GM21367 (cell line): ENCODE measurements around the gene SH2B2.

Experiments
- ATAC-seq: cut with Tn5 transposase; IDR thresholded peaks from one replicate; pipeline ENCODE4 v1.9.1; 2021; ENCODE audit not compliant: unreplicated experiment

Gene SH2B2

DNA sequence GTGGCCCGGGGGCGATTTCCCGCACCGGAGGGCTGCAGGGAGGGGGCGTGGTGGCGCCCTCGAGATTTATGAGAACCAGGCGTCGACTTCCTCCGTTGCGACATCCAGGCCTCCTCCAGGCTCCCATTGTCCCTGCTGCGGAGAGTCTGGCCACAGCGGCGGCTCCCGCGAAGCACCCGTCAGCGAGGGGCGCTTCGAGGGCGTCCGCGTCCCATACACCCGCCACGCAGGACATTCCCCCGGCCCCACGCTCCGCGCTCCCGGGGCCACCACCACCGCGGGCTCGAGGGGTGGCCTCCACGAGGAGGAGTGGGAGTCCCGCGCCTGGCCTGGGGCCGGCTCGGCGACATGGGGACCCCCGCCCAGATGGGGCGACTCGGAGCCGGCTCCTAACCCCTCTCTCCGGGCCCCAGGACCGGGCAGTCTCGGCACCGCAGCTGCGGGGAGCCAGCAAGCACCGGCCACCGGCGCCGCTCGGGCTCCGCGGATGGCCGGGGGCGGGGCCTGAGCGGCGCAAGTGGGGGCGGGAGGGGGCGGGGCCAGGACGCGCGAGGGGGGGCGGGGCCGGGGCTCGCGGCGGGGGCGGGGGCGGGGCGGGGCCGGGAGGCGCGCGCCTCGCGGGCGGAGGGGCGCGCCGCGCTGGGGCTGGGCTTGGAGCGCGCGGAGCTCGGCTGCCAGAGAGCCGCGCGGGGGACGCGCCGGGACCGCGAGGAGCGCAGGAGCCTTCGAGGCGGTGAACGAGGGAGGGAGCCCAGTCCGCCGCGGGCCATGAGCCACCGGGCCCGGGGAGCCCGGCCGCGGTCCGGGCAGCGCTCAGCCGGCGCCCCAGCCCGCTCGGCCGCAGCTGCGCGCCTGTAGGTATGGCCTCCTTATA lies at the start of gene SH2B2:
SH2B2 (plus strand) TSS at position 632 of the 874 bp plus-strand sequence. CDS start 13,683 bp downstream, outside the sequence.
- ATAC-seq: no peak

DNA sequence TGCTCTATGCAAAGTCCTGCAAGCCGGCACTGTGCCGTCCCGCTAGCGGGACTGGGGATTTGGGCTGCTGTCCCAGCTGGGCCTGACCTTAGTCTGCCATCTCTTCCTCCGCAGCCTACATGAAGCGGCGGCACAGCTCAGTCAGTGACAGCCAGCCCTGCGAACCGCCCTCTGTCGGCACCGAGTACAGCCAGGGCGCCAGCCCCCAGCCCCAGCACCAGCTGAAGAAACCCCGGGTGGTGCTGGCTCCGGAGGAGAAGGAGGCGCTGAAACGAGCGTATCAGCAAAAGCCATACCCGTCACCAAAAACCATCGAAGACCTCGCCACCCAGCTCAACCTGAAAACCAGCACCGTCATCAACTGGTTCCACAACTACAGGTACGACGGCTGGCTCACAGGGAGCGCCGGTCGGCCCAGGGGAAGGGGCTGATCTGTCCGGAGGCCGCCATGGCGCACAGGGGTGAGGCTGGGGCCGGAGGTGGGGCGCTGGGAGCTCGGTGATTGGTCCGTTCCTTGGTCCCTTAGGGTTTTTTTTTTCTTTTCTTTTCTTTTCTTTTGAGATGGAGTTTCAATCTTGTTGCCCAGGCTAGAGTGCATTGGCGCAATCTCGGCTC lies 47.4 kb upstream of the SH2B2 start:
- no peak for ATAC-seq

DNA sequence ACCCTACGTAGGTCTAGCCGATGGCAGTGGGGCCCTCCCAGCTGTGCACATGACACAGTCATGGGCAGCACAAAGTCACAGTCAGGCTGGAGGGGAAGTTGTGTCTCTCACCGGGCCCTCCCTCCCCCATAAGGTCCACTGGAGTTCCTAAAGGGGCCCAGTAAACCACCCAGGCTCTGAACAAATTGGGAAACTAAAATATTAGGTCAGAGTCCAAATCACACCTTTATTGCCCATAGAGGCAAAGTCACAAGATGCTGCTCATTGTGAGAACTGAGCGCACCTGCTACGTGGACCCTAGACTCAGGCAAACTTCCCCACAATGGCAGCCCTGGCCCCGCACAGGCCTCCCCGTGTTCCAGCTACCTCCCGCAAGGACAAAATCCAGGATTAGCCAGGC lies 45.2 kb upstream of the SH2B2 start:
- no peak for ATAC-seq

DNA sequence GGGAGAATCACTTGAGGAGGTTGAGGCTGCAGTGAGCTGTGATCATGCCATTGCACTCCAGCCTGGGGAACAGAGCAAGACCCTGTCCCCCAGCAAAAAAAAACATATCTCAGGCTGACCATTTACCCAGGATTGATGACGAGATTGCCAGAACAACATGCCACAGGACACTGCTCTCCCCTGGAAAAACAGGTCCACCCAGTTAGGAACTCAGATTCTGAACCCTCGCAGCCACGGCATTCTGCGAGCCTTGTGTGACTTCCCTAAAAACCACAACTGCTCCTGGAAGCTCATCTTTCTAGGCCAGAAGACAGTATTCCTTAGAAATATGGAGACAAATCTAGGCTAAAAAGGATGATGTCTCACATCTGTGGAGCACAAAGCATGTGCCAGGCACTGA lies 42.1 kb upstream of the SH2B2 start:
- no peak for ATAC-seq

DNA sequence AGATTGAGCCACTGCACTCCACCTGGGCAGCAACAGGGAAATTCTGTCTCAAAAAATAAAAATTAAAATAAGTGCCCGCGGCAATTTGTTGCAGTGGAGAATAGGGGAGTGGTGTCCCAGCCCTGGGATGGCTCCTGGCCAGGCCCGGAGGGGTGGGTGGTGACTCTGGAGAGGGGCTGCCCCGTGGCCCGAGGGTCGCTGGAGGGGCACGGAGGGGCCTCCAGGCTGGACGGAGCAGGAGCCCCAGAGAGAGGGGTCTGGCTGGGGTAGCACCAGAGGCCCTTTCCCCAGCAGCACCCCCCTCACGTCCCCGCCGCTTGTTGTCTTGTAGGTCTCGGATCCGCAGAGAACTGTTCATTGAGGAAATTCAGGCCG lies 38.6 kb upstream of the SH2B2 start:
- ATAC-seq: no peak

DNA sequence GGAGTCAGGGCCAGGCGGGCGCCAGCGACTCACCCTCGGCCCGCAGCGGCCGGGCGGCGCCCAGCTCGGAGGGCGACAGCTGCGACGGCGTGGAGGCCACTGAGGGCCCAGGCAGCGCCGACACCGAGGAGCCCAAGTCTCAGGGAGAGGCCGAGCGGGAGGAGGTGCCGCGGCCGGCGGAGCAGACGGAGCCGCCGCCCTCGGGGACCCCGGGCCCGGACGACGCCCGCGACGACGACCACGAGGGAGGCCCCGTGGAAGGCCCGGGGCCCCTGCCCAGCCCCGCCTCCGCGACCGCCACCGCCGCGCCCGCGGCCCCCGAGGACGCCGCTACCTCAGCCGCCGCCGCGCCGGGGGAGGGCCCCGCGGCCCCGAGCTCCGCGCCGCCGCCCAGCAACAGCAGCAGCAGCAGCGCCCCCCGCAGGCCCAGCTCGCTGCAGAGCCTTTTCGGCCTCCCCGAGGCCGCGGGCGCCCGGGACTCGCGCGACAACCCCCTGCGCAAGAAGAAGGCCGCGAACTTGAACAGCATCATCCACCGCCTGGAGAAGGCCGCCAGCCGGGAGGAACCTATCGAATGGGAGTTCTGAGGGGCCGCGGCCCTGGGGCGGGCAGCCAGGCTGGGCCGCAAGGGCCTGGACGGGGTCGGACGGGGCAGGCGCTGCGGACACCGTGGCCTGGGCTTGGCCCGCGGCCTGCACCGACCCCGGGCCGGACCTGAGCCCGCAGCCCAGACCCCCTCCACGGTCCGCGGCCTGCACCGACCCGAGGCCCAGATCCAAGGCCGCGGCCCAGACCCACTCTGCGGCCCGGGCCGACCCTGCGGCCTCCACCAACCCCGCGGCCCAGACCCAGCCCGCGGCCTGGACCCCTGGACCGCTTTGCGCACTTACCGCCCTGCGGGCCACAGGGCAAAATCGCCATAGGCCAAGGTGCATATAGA lies 37.9 kb upstream of the SH2B2 start:
- ATAC-seq: no peak

DNA sequence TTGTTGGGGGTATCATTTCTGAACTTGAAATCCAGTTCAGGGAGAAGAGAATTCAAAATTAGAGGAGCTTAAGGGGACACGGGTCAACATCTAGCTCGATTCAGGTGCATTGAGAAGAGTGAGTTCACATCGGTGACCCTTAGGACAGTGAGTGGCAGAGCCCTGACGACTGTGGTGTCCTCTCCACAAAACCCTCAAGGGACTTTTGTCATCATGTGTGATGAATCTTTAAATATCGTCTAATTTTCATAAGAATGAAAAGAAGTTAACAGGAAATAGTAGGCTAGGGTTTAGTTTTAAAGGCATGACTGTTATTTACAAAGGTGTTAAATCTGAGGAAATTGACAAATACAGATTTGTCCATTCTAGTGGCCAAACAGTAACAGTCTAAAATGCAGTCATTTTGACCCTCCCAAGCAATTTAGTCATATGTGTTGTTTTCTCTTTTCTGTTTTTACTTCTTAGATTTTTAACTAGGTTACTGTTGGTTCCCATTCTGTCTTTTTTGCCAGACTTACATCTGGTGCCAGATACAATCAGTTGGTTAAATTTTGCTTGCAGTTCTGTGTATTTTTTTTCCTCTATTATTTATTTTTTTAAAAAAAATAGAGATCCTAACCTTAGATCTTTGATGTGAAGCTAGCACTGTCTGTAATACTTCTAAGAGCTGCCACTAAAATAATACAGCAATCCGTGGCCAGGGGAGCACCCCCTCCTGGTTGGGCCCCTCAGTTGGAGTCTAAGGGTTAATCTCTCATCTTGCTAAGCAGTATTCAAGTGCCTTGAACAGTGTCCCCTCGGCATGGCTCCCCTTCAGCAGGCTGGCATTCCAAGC lies 34.9 kb upstream of the SH2B2 start:
- ATAC-seq: no peak

DNA sequence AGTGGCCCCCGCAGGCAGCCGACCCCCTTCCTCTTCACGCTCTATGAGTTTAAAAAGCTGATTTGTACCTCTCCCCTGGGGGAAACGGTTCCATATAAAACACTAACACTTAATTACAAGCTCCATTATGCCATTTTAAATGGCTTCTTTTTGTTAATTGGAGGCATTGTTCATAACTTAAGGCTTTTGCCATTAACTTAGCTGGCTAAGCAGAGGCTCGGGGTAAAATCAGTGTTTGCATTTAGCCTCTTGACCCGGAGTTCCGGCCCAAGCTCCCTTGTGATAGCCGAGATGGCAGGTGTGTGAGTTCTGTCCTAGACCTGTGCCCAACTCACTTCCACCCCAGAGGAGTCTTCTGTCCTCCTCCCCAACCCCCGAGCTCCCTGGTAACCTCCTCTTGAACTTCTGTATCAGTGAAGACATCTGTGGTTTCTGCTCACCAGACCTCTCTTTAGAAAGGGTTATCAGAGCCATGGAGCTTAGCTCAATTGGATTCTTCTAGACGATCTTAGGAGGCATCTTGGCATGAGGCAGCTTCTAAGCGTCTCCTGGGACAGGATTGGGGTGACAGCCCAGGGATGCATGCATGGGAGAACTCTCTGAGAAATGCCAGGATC lies 34.2 kb upstream of the SH2B2 start:
- ATAC-seq: no peak

DNA sequence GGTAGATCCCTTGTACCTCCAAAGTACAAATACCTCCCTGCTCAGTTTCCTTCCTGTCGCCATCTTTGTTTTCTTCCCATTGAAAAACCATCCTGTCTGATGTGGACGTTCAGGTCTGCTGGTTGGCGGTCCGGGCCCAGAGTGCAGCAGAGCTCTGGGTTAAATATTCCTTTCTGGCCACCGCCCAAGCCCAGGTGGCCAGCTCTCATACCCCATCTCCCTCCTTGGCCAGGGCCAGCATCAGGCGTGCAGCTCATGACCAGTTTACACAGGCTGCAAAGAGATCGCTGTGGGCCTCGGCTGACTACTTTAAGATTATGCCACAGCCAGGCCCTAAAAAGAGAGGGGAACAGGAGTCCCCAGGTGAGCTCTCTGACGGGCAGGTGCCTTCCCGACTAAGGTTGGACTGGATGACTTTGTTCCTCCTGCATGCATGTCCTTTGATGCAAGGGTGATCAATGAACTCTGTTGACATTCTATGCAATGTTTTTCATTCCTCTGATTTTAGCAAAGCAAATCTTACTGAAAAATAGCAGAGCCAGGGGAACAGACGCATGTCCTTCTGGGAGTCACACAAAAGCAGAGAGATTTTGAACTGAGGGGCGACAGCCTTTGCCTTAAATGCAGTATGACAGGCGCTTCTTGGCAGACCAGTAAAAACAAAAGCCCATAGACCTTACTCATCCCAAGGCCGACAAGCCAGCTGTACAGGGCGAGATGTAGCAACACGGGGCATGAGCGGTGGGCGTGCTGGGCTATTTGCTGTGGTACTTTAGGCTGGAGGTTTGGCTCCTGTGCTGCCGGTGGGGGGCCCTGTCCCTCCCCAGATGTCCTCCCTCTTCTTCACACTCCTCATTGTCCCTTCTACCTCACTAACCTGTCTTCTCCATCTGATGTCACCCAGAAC lies 33.3 kb upstream of the SH2B2 start:
- no peak for ATAC-seq

DNA sequence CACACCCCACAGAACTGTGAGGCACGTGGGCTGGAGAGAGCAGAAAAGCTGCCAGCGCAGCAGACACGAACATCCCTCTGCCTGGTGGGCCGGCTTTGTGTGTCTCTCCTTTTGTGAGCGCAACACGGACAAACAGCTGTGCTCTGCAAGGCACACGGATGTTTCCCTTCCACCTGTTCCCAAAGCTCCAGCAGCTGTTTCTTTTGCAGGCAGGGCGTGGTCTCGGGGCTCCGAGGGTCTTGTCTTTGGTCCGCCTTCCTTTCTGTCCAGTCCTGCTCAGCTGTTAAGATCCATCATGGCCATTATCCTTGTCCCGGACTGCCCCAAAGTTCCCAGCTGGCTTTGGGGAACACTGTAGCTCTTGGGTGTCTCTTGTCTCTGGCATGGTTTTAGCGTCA lies 32.7 kb upstream of the SH2B2 start:
- no peak for ATAC-seq

DNA sequence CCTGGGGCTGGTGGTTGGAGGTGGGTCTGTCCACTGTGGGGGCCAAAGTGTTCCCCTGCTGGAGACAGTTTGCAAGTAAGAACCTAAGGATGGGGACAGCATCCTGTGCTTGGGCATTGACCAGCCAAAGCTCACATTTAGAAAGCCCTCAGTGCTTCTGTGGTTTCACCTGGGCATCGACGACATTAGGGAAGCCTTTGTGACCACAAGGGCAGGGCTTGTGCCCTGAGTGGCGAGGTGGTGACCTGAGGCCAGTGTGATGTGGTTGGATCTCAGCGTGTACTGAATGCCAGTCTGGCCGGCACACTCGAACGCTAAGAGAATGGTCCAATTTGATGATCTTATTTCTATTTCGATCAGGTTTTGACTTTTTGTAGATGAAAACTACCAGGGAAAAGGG lies 32.1 kb upstream of the SH2B2 start:
- ATAC-seq: no peak

DNA sequence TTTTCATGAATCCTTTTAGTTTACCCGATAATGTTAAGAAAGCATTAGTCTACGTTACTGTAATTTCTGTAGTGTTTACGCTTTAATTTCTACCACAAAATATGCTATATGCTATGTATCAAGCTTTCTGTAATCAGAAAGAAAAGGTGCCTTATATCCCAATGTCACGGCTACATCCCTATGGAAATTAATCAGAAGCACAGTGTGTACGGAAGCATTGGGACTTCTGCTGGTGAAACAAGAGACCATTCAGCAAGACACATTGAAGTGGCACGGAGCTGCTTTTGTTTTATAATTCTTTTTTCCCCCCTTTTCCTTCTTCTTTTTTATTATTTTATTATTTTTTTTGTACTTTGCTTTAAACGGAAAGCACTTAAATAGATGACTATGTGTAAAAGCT lies 31.2 kb upstream of the SH2B2 start:
- no peak for ATAC-seq

DNA sequence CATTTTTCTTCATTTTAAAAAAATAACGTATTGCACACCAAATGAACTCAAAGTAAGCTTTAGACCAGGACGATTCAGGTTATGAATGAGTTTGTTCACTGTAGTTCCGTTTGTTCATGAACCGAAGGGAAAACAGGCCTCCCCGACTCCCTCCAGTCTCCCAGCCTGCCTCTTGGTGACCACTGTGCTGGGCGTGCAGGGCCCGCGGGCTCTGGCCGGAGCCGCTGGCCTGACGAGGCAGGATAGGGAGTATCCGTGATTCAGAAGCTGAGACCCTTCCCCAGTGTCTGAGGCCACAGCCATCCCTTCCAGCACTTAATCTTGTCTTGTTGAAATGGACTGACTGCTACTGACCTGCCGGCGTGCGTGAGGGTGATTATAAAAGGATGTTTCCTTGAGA lies 30.8 kb upstream of the SH2B2 start:
- no peak for ATAC-seq

DNA sequence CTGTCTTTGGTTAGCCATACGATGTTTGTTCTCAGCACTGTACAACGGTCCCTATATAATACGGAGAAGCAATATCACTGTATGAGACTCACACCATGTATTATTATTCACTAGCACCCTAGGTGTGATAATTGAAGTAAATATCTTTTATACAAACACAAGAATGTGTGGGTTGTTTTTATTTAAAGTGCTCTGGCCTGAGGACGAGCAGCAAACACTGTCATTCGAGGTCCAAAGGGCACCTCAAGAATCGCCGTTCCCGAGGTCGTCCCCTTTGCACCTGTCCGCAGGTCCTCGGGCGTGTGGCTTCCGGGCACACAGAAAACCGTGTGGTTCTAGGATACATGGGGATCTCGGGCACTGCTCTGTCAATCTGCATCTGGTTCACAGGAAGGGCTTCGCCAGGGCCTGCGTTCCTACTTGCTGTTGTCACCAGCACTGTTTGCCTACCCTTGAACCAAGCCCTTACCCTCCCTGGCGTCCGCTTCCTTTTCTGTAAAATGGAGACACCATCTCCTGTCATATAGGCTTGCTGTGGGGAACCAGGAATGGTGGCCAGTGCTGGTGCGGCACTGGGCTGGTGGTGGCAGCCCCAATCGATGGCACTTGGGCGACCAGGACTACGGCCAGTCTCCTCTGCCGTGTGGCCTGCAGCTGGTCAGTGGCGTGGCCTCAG lies 28.5 kb upstream of the SH2B2 start:
- ATAC-seq: no peak

DNA sequence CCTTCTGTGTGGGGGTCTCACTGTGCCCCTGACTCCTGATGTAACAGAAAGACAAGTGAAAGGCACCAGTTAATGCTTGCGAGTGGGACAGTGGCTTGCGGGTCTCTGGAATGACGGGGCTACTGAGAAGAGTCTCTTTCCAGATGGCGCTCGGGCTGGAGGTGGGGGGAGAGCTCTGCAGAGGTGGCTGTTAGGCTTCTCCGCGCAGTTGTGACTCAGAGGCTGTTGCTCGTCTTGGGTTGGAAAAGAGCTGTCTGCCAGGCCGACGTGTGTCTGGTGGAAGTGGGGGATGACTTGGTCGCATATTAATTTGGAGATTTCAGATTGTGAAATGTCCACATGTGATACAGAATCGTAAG lies 27.9 kb upstream of the SH2B2 start:
- ATAC-seq: no peak

DNA sequence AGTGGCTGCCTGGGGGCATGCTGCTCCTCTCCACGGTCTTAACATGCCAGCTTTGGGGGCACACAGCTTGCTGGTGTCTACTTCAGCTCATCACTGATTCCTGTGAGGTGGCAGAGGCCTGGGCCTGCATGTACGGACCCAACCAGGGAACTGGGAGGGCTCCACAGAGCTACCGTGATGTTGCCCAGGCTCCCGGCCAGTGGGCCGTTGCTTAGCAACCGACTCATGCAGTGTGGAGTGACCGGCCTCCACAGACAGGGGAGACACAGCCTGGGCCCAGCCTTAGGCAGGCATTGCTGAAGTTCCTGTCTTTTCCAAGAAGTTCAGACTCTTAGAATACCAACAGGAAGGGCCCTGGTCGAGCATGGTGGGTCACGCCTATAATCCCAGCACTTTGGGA lies 25.8 kb upstream of the SH2B2 start:
- no peak for ATAC-seq

DNA sequence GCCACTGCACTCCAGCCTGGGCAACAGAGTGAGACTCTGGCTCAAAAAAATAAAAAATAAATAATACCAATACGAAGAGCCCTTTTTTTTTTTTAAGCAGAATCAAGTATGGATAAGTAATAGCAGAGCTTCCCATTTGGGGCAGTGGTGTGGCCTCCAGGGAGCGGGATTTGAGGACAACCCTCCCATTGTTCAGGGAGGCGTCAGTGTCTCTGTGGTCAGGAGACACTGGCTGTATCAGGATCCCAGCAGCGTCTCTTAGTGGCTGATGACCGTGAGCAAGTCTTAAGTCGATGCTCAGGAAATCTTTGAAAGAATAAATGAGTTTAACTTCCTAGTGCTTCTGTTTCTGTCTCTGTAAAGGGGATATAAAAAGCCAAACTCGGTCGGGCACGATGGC lies 25.2 kb upstream of the SH2B2 start:
- no peak for ATAC-seq

DNA sequence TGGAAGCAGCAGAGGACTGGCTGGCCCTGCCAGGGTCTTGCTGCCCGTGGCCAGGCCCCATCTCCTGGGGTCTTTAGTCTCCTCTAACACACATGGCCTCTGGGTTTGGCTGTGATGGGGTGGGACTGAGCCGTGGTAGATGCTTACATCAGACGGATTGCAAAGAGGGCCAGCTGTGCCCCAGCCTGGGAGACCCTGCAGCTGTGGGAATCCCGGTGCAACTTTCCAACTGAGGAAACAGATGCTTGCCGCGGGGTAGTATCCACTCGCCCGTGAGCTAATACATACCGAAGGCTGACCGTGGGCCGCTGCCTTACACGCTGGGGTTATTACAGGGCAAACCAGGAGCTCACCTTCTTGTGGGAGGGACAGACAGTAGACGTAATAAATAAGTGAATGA lies 24.1 kb upstream of the SH2B2 start:
- ATAC-seq: no peak

DNA sequence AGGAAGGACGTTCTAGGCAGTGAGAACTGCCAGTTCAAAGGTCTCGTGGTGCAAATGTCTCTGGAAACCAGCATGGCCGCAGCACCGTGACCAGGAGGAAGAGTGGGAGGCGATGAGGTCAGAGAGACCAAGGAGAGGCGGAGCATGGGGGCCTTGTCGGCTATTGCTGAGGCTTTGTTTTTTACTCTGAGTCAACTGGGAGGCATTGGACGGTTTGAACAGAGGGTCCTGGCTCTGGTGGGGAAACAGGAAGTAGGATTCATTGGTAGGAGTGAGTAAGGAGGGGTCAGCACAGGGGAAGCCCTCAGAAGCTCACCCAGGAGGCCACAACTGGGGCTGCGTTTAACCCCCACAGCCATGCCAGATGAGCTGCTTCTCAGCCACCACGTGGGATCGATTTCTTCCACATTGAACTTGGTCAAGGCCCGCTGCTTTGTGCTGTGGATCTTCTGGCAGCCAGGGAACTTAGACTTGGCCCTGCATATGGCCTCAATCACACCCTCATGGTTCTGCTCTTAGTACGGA lies 22.2 kb upstream of the SH2B2 start:
- ATAC-seq: no peak
